ENCODE results near the gene AGR2. TPM values are rescaled to one million over a fixed set of nuclear protein-coding genes. Genes with fewer than 3 reads are reported as not detected.

AGR2 gene
- total and polyA plus RNA-seq, 2 experiments from 2014 or later = 173 to 178 TPM

- Histone ChIP-seq H3K27ac (peak overlapping the region; percentile 88), H4K20me1 (ENCODE audit: insufficient read depth, poor library complexity, severe bottlenecking) (no peaks in the 10 kb centered on the region), H3K9me3 (ENCODE audit: low read depth) (no peaks in the 10 kb centered on the region), H3K9me2 (replicated peaks; ENCODE audit: insufficient read depth) (no peaks in the 10 kb centered on the region), H3K79me2 (no peaks in the 10 kb centered on the region), H3K4me1 (ENCODE audit: insufficient read depth) (peaks cover 16% of the 10 kb centered on the region), H3K4me3 (no peak overlapping the region), H2AFZ (no peak overlapping the region), H3K27me3 (no peaks in the 10 kb centered on the region), H3K4me2 (no peak overlapping the region), H3K36me3 (replicated peaks; ENCODE audit: insufficient read depth, low read depth) (no peaks in the 10 kb centered on the region)
- DNase-seq (ENCODE audit: low spot score) = no peak
- WGBS (ENCODE audit: low lambda C conversion rate, missing lambda C conversion rate) = 59% methylated on average over 5 of the region's 5 CpGs
- TF ChIP-seq EZH2phosphoT487 (IDR thresholded peaks at IDR 0.05; ENCODE audit: low read depth, severe bottlenecking, unreplicated experiment) (no peak), CTCF (IDR thresholded peaks at IDR 0.05; ENCODE audit: poor library complexity) (no peak), EZH2 (IDR thresholded peaks at IDR 0.05; ENCODE audit: borderline replicate concordance) (no peak)
Measured at GRCh38 chr7:16810573-16810972, 5.8 kb upstream of the AGR2 start.

- no peaks in the 10 kb centered on the region for H3K27me3 ChIP-seq
- no peak overlapping the region for H3K4me3 ChIP-seq
- no peak for TF ChIP-seq EZH2 (IDR thresholded peaks at IDR 0.05; ENCODE audit: borderline replicate concordance)
- TF ChIP-seq CTCF (IDR thresholded peaks at IDR 0.05; ENCODE audit: poor library complexity) = no peak
- TF ChIP-seq EZH2phosphoT487 (IDR thresholded peaks at IDR 0.05; ENCODE audit: low read depth, severe bottlenecking, unreplicated experiment) = no peak
- no peak for DNase-seq (ENCODE audit: low spot score)
- no peaks in the 10 kb centered on the region for H3K9me3 ChIP-seq (ENCODE audit: low read depth)
- no peaks in the 10 kb centered on the region for H3K79me2 ChIP-seq
- peak overlapping the region; percentile 88 for H3K27ac ChIP-seq
- H3K4me2 ChIP-seq = no peak overlapping the region
- H3K4me1 ChIP-seq (ENCODE audit: insufficient read depth) = peaks cover 16% of the 10 kb centered on the region
- H3K36me3 ChIP-seq (replicated peaks; ENCODE audit: insufficient read depth, low read depth) = no peaks in the 10 kb centered on the region
- WGBS (ENCODE audit: low lambda C conversion rate, missing lambda C conversion rate) = 40% methylated on average over 2 of the region's 2 CpGs
- H4K20me1 ChIP-seq (ENCODE audit: insufficient read depth, poor library complexity, severe bottlenecking) = no peaks in the 10 kb centered on the region
- no peak overlapping the region for H2AFZ ChIP-seq
- H3K9me2 ChIP-seq (replicated peaks; ENCODE audit: insufficient read depth) = no peaks in the 10 kb centered on the region
Measured at GRCh38 chr7:16810112-16810511, 5.3 kb upstream of the AGR2 start.

GRCh38 chr7:16805441-16805840, 642 bp upstream of the AGR2 start:
- peak overlapping the region; percentile 46 for H2AFZ ChIP-seq
- H4K20me1 ChIP-seq (ENCODE audit: insufficient read depth, poor library complexity, severe bottlenecking) = no peaks in the 10 kb centered on the region
- no peaks in the 10 kb centered on the region for H3K9me3 ChIP-seq (ENCODE audit: low read depth)
- no peaks in the 10 kb centered on the region for H3K79me2 ChIP-seq
- no peaks in the 10 kb centered on the region for H3K27me3 ChIP-seq
- TF ChIP-seq CTCF (IDR thresholded peaks at IDR 0.05; ENCODE audit: poor library complexity) (no peak), EZH2 (IDR thresholded peaks at IDR 0.05; ENCODE audit: borderline replicate concordance) (no peak)
- no peak for DNase-seq (ENCODE audit: low spot score)
- WGBS (ENCODE audit: low lambda C conversion rate, missing lambda C conversion rate) = 61% methylated on average over 3 of the region's 3 CpGs
- H3K36me3 ChIP-seq (replicated peaks; ENCODE audit: insufficient read depth, low read depth) = no peaks in the 10 kb centered on the region
- no peak overlapping the region for H3K4me3 ChIP-seq
- H3K9me2 ChIP-seq (replicated peaks; ENCODE audit: insufficient read depth) = no peaks in the 10 kb centered on the region
- peak overlapping the region; percentile 53 for H3K4me2 ChIP-seq
- peaks cover 9% of the 10 kb centered on the region for H3K4me1 ChIP-seq (ENCODE audit: insufficient read depth)
- H3K27ac ChIP-seq = peak overlapping the region; percentile 92

Measured in hepatocyte (in vitro differentiated cells).